ENCODE results near the gene DCHS1. TPM values are rescaled to one million over a fixed set of nuclear protein-coding genes. Genes with fewer than 3 reads are reported as not detected.

The DCHS1 gene
- total and polyA plus RNA-seq, 10 of the 15 experiments (the other 5 are each of a cell fraction or from before 2014, with no cell fraction given): 0.02 to 0.64 (median 0.18) TPM; not detected in 1

GRCh38 chr11:6586434-6587359, 68.9 kb downstream of the DCHS1 start (continued):
- no peak for TF ChIP-seq PRDM15 (CRISPR knock-in tag; IDR thresholded peaks at IDR 0.05)

- no peak overlapping the region for H3K4me3 ChIP-seq
- ATAC-seq (no peak), DNase-seq (ENCODE audit: low read depth, low spot score) (no peak), FAIRE-seq (no peak)
- H3K79me2 ChIP-seq (ENCODE audit: control insufficient read depth, insufficient read depth, low read length): no peaks in the 10 kb centered on the region
- no peak overlapping the region for H2AFZ ChIP-seq (ENCODE audit: control insufficient read depth, low read depth, low read length)
- no peak overlapping the region for H3K27ac ChIP-seq (ENCODE audit: control insufficient read depth, insufficient read depth)
- no peaks in the 10 kb centered on the region for H3K27me3 ChIP-seq (replicated peaks in 1 of 2; ENCODE audit: control insufficient read depth in 2 of 2, insufficient read depth in 2 of 2, low read length in 1 of 2)
- peaks cover 4 to 5% of the 10 kb centered on the region in 2 experiments; a peak in 3 of 4 replicates for H3K36me3 ChIP-seq (ENCODE audit: control insufficient read depth in 2 of 2, insufficient read depth in 2 of 2, low read length in 1 of 2)
- ChIA-PET POLR2A (no interaction called here), CTCF (interaction anchor here (0.5 to 1.9 kb wide), 5 partner anchors 53 to 938 kb away, joined by 3 to 4 read pairs (median 3); no protein-coding TSS in a partner anchor), RAD21 (ENCODE audit: unreplicated experiment) (no interaction called here), SMC1A (ENCODE audit: uncharacterized antibody, unreplicated experiment) (interaction anchor here (1.6 kb wide), 1 partner anchor 11 kb away, joined by 3 read pairs; no protein-coding TSS in a partner anchor)
- WGBS (ENCODE audit: insufficient coverage, insufficient replicate concordance, low lambda C conversion rate, missing lambda C conversion rate): 87% methylated on average over 4 of the region's 4 CpGs
- no peaks in the 10 kb centered on the region for H3K4me1 ChIP-seq (ENCODE audit: control insufficient read depth, insufficient read depth, low read length)
- intact Hi-C loops (cut with micrococcal nuclease; ENCODE audit: unreplicated experiment) (no loop called here), in situ Hi-C loops (cut with MboI) (no loop called here)
- H3K9me3 ChIP-seq (replicated peaks; ENCODE audit: control insufficient read depth, insufficient read depth, low read length): no peaks in the 10 kb centered on the region
- no TSS peak for BruUV-seq (replicated peaks)
- no peaks in the 10 kb centered on the region for H4K20me1 ChIP-seq (ENCODE audit: control insufficient read depth, insufficient read depth)
- TF ChIP-seq IKZF1 (conservative IDR thresholded peaks at IDR 0.05): no peak
- TF ChIP-seq ATF3 (IDR thresholded peaks at IDR 0.05; ENCODE audit: borderline replicate concordance, extremely low read depth, low read depth, low read length): no peak
- TF ChIP-seq BMI1 (IDR thresholded peaks at IDR 0.05; ENCODE audit: borderline replicate concordance): no peak
- TF ChIP-seq ESRRA (IDR thresholded peaks at IDR 0.05; ENCODE audit: low read length): no peak
- no peak for TF ChIP-seq GATAD2B (conservative IDR thresholded peaks at IDR 0.05; ENCODE audit: low read depth)
- TF ChIP-seq BCL11A (IDR thresholded peaks at IDR 0.05; ENCODE audit: low read depth, low read length): no peak
- TF ChIP-seq RB1 (IDR thresholded peaks at IDR 0.05; ENCODE audit: borderline replicate concordance): no peak
- no peak for TF ChIP-seq REST (IDR thresholded peaks at IDR 0.05; ENCODE audit: low read depth, low read length)
- no peak for TF ChIP-seq KDM1A (IDR thresholded peaks at IDR 0.05; ENCODE audit: borderline replicate concordance)
- no peak for TF ChIP-seq POLR2AphosphoS2 (IDR thresholded peaks at IDR 0.05; ENCODE audit: low read depth, low read length)
- no peak overlapping the region for H3K4me2 ChIP-seq (ENCODE audit: control insufficient read depth, insufficient read depth)
- no peak overlapping the region for H3K9ac ChIP-seq (ENCODE audit: control insufficient read depth, insufficient read depth, low read length)
These were observed 71.1 kb downstream of the DCHS1 start for GRCh38 chr11:6584528-6584927.

All from GM12878 (cell line).